HCT116 (cell line): ENCODE measurements around the gene ADD2. TPM values are rescaled to one million over a fixed set of nuclear protein-coding genes. Genes with fewer than 3 reads are reported as not detected.

Source experiments
- ATAC-seq: fragments of 200-7000 bp; cut with Tn5 transposase; 2 replicates; pipeline ENCODE4 v1.9.1; 2020; ENCODE audit warnings: mild to moderate bottlenecking, moderate library complexity
- BruUV-seq: library from RNA; stranded (reverse); fragments of 400-500 nt; replicated peaks from 2 replicates; lab custom pipeline; 2021; lab: Mats Ljungman, UMichigan
- CTCF ChIA-PET: fragments of 300-600 bp; sonication (Branson Sonifier 250); formaldehyde crosslinking; loops from one replicate; lab custom pipeline; 2021; ENCODE audit warnings: antibody characterized with exemption; lab: Charles Lee
- POLR2A ChIA-PET: fragments of 300-600, 350-600 bp; sonication (Branson Sonifier 250); formaldehyde crosslinking; loops from one replicate; lab custom pipeline; 2021; ENCODE audit warnings: antibody characterized with exemption; lab: Charles Lee
- RAD21 ChIA-PET, 2 experiments: fragments of 300-600 bp; sonication (Branson Sonifier 250); formaldehyde crosslinking; loops; one replicate each; lab custom pipeline; 2023; ENCODE audit warnings: low total read pairs in 2 of 2; ENCODE audit not compliant: uncharacterized antibody in 2 of 2, unreplicated experiment in 2 of 2, low non-redundant PET in 1 of 2; lab: Charles Lee
- DNase-seq: peaks from one replicate; pipeline ENCODE4 v3.0.0-alpha.2; 2010; ENCODE audit warnings: low read depth, low spot score
- H2AFZ ChIP-seq: fragments of 200-600 bp; shearing (Covaris generic), sonication (generic); 2 replicates; pipeline ENCODE4 v1.6.1; 2017; ENCODE audit warnings: low read depth, mixed run types, mixed read lengths, antibody characterized with exemption, low read length; ENCODE audit not compliant: poor library complexity, severe bottlenecking
- H3K27ac ChIP-seq: 2 replicates; pipeline ENCODE4 v1.5.1; 2012; ENCODE audit warnings: low read depth, low read length
- H3K27me3 ChIP-seq: fragments of 200-600 bp; sonication (generic); 2 replicates; pipeline ENCODE4 v1.6.1; 2016; ENCODE audit warnings: mixed run types, low read length, mixed read lengths; ENCODE audit not compliant: insufficient read depth
- H3K36me3 ChIP-seq, 2 experiments: fragments of 200-500 bp in 1 of 2; fragments of 200-600 bp in 1 of 2; sonication (Bioruptor generic) in 1 of 2; sonication (generic) in 1 of 2; 2 replicates each; pipeline versions ENCODE4 v1.5.1 to v1.6.1; 2014 to 2016; ENCODE audit warnings: low read length in 2 of 2, inconsistent platforms in 1 of 2, mixed read lengths in 1 of 2, mixed run types in 1 of 2; ENCODE audit not compliant: insufficient read depth in 2 of 2, control insufficient read depth in 1 of 2
- H3K4me1 ChIP-seq, 2 experiments: fragments of 200-600 bp in 1 of 2; sonication (generic) in 1 of 2; 2 replicates each; pipeline versions ENCODE4 v1.5.1 to v1.6.1; 2012 to 2017; ENCODE audit warnings: low read length in 2 of 2, inconsistent platforms in 1 of 2, mild to moderate bottlenecking in 1 of 2, mixed read lengths in 1 of 2, mixed run types in 1 of 2, moderate library complexity in 1 of 2; ENCODE audit not compliant: insufficient read depth in 2 of 2, control insufficient read depth in 1 of 2
- H3K4me2 ChIP-seq: fragments of 200-600 bp; sonication (generic); 2 replicates; pipeline ENCODE4 v1.6.1; 2017; ENCODE audit warnings: mixed run types, low read length, mixed read lengths
- H3K4me3 ChIP-seq, 2 experiments: fragments of 200-600 bp in 1 of 2; sonication (generic) in 1 of 2; replicated peaks in 1 of 2; 2 replicates each; pipeline ENCODE4 v1.5.1; 2011 to 2016; ENCODE audit warnings: low read length in 2 of 2, control low read depth in 1 of 2, low read depth in 1 of 2, mild to moderate bottlenecking in 1 of 2, mixed read lengths in 1 of 2, mixed run types in 1 of 2
- H3K79me2 ChIP-seq: fragments of 200-600 bp; sonication (generic); 2 replicates; pipeline ENCODE4 v1.6.1; 2017; ENCODE audit warnings: mild to moderate bottlenecking, mixed run types, low read length, moderate library complexity, mixed read lengths; ENCODE audit not compliant: insufficient read depth
- H3K9ac ChIP-seq: fragments of 200-600 bp; sonication (generic); 2 replicates; pipeline ENCODE4 v1.6.1; 2016; ENCODE audit warnings: low read length, mixed read lengths
- H3K9me2 ChIP-seq: fragments of 200-600 bp; sonication (generic), shearing (Covaris generic); 2 replicates; pipeline ENCODE4 v1.6.1; 2017; ENCODE audit warnings: mixed run types, mild to moderate bottlenecking, moderate library complexity; ENCODE audit not compliant: insufficient read depth
- H3K9me3 ChIP-seq, 2 experiments: fragments of 200-500 bp in 1 of 2; fragments of 200-600 bp in 1 of 2; sonication (Bioruptor generic) in 1 of 2; sonication (generic) in 1 of 2; 2 replicates each; pipeline ENCODE4 v1.6.1; 2014 to 2017; ENCODE audit warnings: low read length in 2 of 2, mixed read lengths in 2 of 2, inconsistent platforms in 1 of 2, low read depth in 1 of 2, mild to moderate bottlenecking in 1 of 2, mixed run types in 1 of 2, moderate library complexity in 1 of 2; ENCODE audit not compliant: control insufficient read depth in 1 of 2, insufficient read depth in 1 of 2
- H4K20me1 ChIP-seq: fragments of 200-600 bp; sonication (generic), shearing (Covaris generic); 2 replicates; pipeline ENCODE4 v1.6.1; 2017; ENCODE audit warnings: mixed run types, mild to moderate bottlenecking, moderate library complexity; ENCODE audit not compliant: insufficient read depth
- CBX3 ChIP-seq: IDR thresholded peaks from 2 replicates; pipeline ENCODE4 v1.6.1; 2012; ENCODE audit warnings: low read depth
- EGR1 ChIP-seq: IDR thresholded peaks from 2 replicates; pipeline ENCODE4 v1.6.1; 2012; ENCODE audit warnings: low read depth
- EZH2 ChIP-seq: fragments of 200-600 bp; sonication (generic); IDR thresholded peaks from 2 replicates; pipeline ENCODE4 v1.6.1; 2017; ENCODE audit warnings: antibody characterized with exemption, mixed run types
- FOSL1 ChIP-seq: IDR thresholded peaks from 2 replicates; pipeline ENCODE4 v1.6.1; 2012; ENCODE audit warnings: low read depth
- POLR2A ChIP-seq: IDR thresholded peaks from 2 replicates; pipeline ENCODE4 v1.7.0; 2011; ENCODE audit warnings: borderline replicate concordance; ENCODE audit not compliant: insufficient read depth, insufficient read length; ENCODE audit errors: extremely low read depth
- RAD21 ChIP-seq: IDR thresholded peaks from 2 replicates; pipeline ENCODE4 v1.6.1; 2012; ENCODE audit warnings: low read depth, mild to moderate bottlenecking
- YY1 ChIP-seq: IDR thresholded peaks from 2 replicates; pipeline ENCODE4 v1.6.1; 2011; ENCODE audit warnings: low read length, low read depth, moderate library complexity, mild to moderate bottlenecking; ENCODE audit not compliant: insufficient replicate concordance; ENCODE audit errors: extremely low read depth
- ZNF274 ChIP-seq: fragments of 200-500 bp; sonication (Bioruptor generic); IDR thresholded peaks from 2 replicates; pipeline ENCODE4 v1.6.1; 2014; ENCODE audit warnings: mild to moderate bottlenecking, low read depth, low read length, inconsistent platforms
- intact Hi-C: fragments of 100-400 bp; cut with micrococcal nuclease; formaldehyde crosslinking; loops from 2 replicates; pipeline ENCODE4 v1.10.0; 2022
- total RNA-seq: library from RNA; stranded (reverse); gene quantifications from one replicate; pipeline ENCODE4 v1.2.1, GENCODE V29; 2021; ENCODE audit not compliant: unreplicated experiment
- TF ChIP-seq, protein P1 (sequence below): IDR thresholded peaks from 2 replicates; pipeline ENCODE4 v1.6.1; 2012
- TF ChIP-seq, protein P2 (sequence below), 3 experiments: fragments of 200-600 bp in 1 of 3; sonication (generic) in 1 of 3; IDR thresholded peaks in 2 of 3; conservative IDR thresholded peaks in 1 of 3; 2 replicates each; pipeline ENCODE4 v1.5.1; 2012 to 2017; ENCODE audit warnings: low read depth in 2 of 3, low read length in 2 of 3, antibody characterized with exemption in 1 of 3, borderline replicate concordance in 1 of 3, control low read depth in 1 of 3, mild to moderate bottlenecking in 1 of 3, mixed read lengths in 1 of 3, mixed run types in 1 of 3, moderate library complexity in 1 of 3; ENCODE audit not compliant: insufficient read depth in 1 of 3
- TF ChIP-seq, protein P3 (sequence below): IDR thresholded peaks from 2 replicates; pipeline ENCODE4 v1.6.1; 2012

Gene ADD2
- total RNA-seq, 1 experiment from 2014 or later = 0.15 TPM

DNA sequence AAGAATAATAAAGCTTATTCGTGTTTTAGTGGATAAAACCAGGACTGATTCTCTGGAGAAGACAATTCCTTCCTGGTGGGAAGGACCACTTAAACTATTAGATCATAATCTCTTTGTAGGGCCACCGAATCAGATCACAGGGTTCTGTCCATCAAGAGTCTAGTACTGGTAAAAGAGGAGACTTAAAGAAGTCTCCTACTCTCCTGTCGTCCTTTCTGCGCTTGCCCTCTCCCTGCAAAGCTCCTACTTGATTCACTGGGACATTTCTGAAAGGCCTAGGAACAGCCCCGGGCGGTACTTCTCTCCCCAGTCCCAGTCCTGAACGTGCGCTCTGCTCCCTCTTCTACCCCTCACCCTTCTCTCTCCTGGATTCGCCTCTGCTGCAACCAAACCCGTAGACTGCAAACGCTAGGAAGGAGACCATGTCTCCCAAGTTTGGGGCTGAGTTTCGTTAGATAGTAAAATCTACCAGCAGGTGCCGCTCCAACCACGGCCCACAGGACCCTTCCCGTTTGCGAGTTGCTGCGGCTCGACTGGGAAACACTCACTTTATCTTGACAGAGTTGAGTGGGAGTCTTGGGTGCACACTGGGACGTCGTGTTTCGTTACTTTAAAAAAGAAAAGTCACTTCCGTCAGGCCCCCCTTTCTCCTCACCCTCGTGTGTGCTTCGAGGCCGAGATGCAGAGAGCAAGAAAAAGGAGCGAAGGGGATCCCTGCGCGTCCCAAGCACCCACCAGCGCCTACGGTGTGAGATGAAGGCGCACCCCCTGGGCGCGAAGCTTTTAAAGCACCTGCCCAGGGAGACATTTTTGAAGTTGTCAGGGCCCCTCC, 21.5 kb upstream of the ADD2 start:
- Histone ChIP-seq H4K20me1 (no peaks in the 10 kb centered on the region), H2AFZ (peak overlapping the region; percentile 87), H3K36me3 (no peaks in the 10 kb centered on the region), H3K27me3 (no peaks in the 10 kb centered on the region), H3K9me2 (no peaks in the 10 kb centered on the region), H3K4me3 (peak overlapping the region; percentile 3 to 42; a peak in 3 of 4 replicates), H3K4me1 (peaks cover 0 to 8% of the 10 kb centered on the region in 2 experiments; a peak in 2 of 4 replicates), H3K9ac (no peak overlapping the region), H3K27ac (no peak overlapping the region), H3K79me2 (no peaks in the 10 kb centered on the region), H3K9me3 (no peaks in the 10 kb centered on the region), H3K4me2 (peak overlapping the region; percentile 80)
- TF ChIP-seq, protein P1, sequence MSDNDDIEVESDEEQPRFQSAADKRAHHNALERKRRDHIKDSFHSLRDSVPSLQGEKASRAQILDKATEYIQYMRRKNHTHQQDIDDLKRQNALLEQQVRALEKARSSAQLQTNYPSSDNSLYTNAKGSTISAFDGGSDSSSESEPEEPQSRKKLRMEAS = no peak
- TF ChIP-seq EGR1 (no peak), POLR2A (no peak), YY1 (peak; percentile 30), RAD21 (peak; percentile 89), EZH2 (no peak), CBX3 (no peak), ZNF274 (no peak), FOSL1 (no peak)
- TF ChIP-seq, protein P2, sequence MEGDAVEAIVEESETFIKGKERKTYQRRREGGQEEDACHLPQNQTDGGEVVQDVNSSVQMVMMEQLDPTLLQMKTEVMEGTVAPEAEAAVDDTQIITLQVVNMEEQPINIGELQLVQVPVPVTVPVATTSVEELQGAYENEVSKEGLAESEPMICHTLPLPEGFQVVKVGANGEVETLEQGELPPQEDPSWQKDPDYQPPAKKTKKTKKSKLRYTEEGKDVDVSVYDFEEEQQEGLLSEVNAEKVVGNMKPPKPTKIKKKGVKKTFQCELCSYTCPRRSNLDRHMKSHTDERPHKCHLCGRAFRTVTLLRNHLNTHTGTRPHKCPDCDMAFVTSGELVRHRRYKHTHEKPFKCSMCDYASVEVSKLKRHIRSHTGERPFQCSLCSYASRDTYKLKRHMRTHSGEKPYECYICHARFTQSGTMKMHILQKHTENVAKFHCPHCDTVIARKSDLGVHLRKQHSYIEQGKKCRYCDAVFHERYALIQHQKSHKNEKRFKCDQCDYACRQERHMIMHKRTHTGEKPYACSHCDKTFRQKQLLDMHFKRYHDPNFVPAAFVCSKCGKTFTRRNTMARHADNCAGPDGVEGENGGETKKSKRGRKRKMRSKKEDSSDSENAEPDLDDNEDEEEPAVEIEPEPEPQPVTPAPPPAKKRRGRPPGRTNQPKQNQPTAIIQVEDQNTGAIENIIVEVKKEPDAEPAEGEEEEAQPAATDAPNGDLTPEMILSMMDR (IDR thresholded peaks at IDR 0.05 in 2 of 3, conservative IDR thresholded peaks at IDR 0.05 in 1 of 3; ENCODE audit: borderline replicate concordance in 1 of 3, insufficient read depth in 1 of 3, low read depth in 2 of 3, low read length in 2 of 3) = peak; percentile 77 to 84 (median 77)
- TF ChIP-seq, protein P3, sequence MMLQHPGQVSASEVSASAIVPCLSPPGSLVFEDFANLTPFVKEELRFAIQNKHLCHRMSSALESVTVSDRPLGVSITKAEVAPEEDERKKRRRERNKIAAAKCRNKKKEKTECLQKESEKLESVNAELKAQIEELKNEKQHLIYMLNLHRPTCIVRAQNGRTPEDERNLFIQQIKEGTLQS = no peak
- RAD21 ChIA-PET = interaction anchor here (0.6 to 0.9 kb wide), 3 partner anchors 49 to 159 kb away, joined by 3 read pairs; no protein-coding TSS in a partner anchor
- ATAC-seq = peak; percentile 90
- no TSS peak for BruUV-seq
- POLR2A ChIA-PET = no interaction called here
- CTCF ChIA-PET = interaction anchor here (0.8 to 1.3 kb wide), 8 partner anchors 11 to 281 kb away, joined by 3 to 14 read pairs (median 4); no protein-coding TSS in a partner anchor
- intact Hi-C loops = loop anchor here (1.0 to 10.0 kb wide), 4 partner anchors 75 to 188 kb away; no protein-coding TSS in a partner anchor
- DNase-seq = peak; percentile 46
